ENCODE results near the gene MALSU1.
A peak's percentile ranks its signal among the peaks of the same experiment; 100 is the strongest.
"Not testable (repeated sequence)": the region's sequence is repeated elsewhere in the genome, so short reads cannot be mapped to it uniquely, and the experiment has no call there.

MALSU1 gene

GRCh38 chr7:23308754-23309153, 9.6 kb downstream of the MALSU1 start:
- no peak for DNase-seq
- no peak for TF ChIP-seq CTCF (IDR thresholded peaks at IDR 0.05; ENCODE audit: low read depth, low read length, missing control alignments)
- no peak overlapping the region for H3K27ac ChIP-seq
- in situ Hi-C loops (cut with HindIII; ENCODE audit: low pct_ligation_motif_present, low sequenced_read_pairs): no loop called here
- no peak overlapping the region for H3K4me3 ChIP-seq (ENCODE audit: low read depth, low read length)
- H3K36me3 ChIP-seq (replicated peaks): peaks cover 57% of the 10 kb centered on the region
- H3K27me3 ChIP-seq (replicated peaks): no peaks in the 10 kb centered on the region

GRCh38 chr7:23312141-23312540, 13.0 kb downstream of the MALSU1 start:
- H3K27ac ChIP-seq; DNase-seq; H3K4me3 ChIP-seq (ENCODE audit: low read depth, low read length); H3K27me3 ChIP-seq (replicated peaks); in situ Hi-C loops (cut with HindIII; ENCODE audit: low pct_ligation_motif_present, low sequenced_read_pairs): not testable (repeated sequence)
- H3K36me3 ChIP-seq (replicated peaks): peaks cover 66% of the 10 kb centered on the region

GRCh38 chr7:23315366-23315765, 16.2 kb downstream of the MALSU1 start:
- no peak for DNase-seq
- in situ Hi-C loops (cut with HindIII; ENCODE audit: low pct_ligation_motif_present, low sequenced_read_pairs): no loop called here
- H3K36me3 ChIP-seq (replicated peaks): peaks cover 67% of the 10 kb centered on the region

GRCh38 chr7:23331132-23331531, 32.0 kb downstream of the MALSU1 start:
- Histone ChIP-seq H3K4me3 (ENCODE audit: low read depth, low read length) (no peak overlapping the region), H3K27me3 (replicated peaks) (no peaks in the 10 kb centered on the region), H3K27ac (no peak overlapping the region), H3K36me3 (replicated peaks) (peaks cover 14% of the 10 kb centered on the region)
- TF ChIP-seq CTCF (IDR thresholded peaks at IDR 0.05; ENCODE audit: low read depth, low read length, missing control alignments): no peak
- in situ Hi-C loops (cut with HindIII; ENCODE audit: low pct_ligation_motif_present, low sequenced_read_pairs): no loop called here
- no peak for DNase-seq

More at GRCh38 chr7:23315366-23315765, 16.2 kb downstream of the MALSU1 start:
- Histone ChIP-seq H3K27ac (no peak overlapping the region), H3K4me3 (ENCODE audit: low read depth, low read length) (no peak overlapping the region), H3K27me3 (replicated peaks) (no peaks in the 10 kb centered on the region)
- TF ChIP-seq CTCF (IDR thresholded peaks at IDR 0.05; ENCODE audit: low read depth, low read length, missing control alignments): no peak

GRCh38 chr7:23332193-23332592, 33.1 kb downstream of the MALSU1 start:
- peak overlapping the region; percentile 91 for H3K27ac ChIP-seq
- in situ Hi-C loops (cut with HindIII; ENCODE audit: low pct_ligation_motif_present, low sequenced_read_pairs): no loop called here
- peaks cover 17% of the 10 kb centered on the region for H3K36me3 ChIP-seq (replicated peaks)
- no peak overlapping the region for H3K4me3 ChIP-seq (ENCODE audit: low read depth, low read length)
- DNase-seq: no peak
- TF ChIP-seq CTCF (IDR thresholded peaks at IDR 0.05; ENCODE audit: low read depth, low read length, missing control alignments): no peak
- no peaks in the 10 kb centered on the region for H3K27me3 ChIP-seq (replicated peaks)

GRCh38 chr7:23332910-23333612, 33.9 kb downstream of the MALSU1 start:
- peak; percentile 74 for DNase-seq
- Histone ChIP-seq H3K27ac (peak overlapping the region; percentile 91), H3K36me3 (replicated peaks) (peaks cover 20% of the 10 kb centered on the region), H3K4me3 (ENCODE audit: low read depth, low read length) (no peak overlapping the region), H3K27me3 (replicated peaks) (no peaks in the 10 kb centered on the region)
- in situ Hi-C loops (cut with HindIII; ENCODE audit: low pct_ligation_motif_present, low sequenced_read_pairs): no loop called here
- TF ChIP-seq CTCF (IDR thresholded peaks at IDR 0.05; ENCODE audit: low read depth, low read length, missing control alignments): no peak
